Retinal pigment epithelial cell (primary cell): ENCODE results near the gene USP10.

Experiments
- DNase-seq: peaks from one replicate; pipeline ENCODE4 v3.0.0-alpha.2; 2010; ENCODE audit warnings: low read depth
- H3K4me3 ChIP-seq: 2 replicates; pipeline ENCODE4 v1.5.1; 2011; ENCODE audit warnings: mild to moderate bottlenecking, low read length, control low read depth, moderate library complexity
- CTCF ChIP-seq: conservative IDR thresholded peaks from 2 replicates; pipeline ENCODE4 v1.5.1; 2011; ENCODE audit warnings: low read depth, low read length, control low read depth, inconsistent platforms

USP10 gene

GRCh38 chr16:84699712-84700445 is at the start of gene USP10:
Gene USP10, plus strand, starts transcription at chr16:84700000. Its CDS starts 91 bp downstream, at chr16:84700091.
- H3K4me3 ChIP-seq = peak within 1 kb of the TSS; percentile 93
- no peak for DNase-seq
- no peak for TF ChIP-seq CTCF

- no peak for TF ChIP-seq CTCF
- DNase-seq = no peak
- no peak overlapping the region for H3K4me3 ChIP-seq
These were observed 49.5 kb upstream of the USP10 start for GRCh38 chr16:84650062-84650991.

GRCh38 chr16:84652566-84652965 is 47.2 kb upstream of the USP10 start:
- no peak for TF ChIP-seq CTCF
- no peak overlapping the region for H3K4me3 ChIP-seq
- DNase-seq = no peak

GRCh38 chr16:84654238-84654637 is 45.6 kb upstream of the USP10 start:
- TF ChIP-seq CTCF = no peak
- no peak for DNase-seq
- no peak overlapping the region for H3K4me3 ChIP-seq

- no peak overlapping the region for H3K4me3 ChIP-seq
- no peak for TF ChIP-seq CTCF
- no peak for DNase-seq
These were observed 44.8 kb upstream of the USP10 start for GRCh38 chr16:84654998-84655397.

- H3K4me3 ChIP-seq = no peak overlapping the region
- DNase-seq = no peak
- TF ChIP-seq CTCF = no peak
These were observed 43.2 kb upstream of the USP10 start for GRCh38 chr16:84656649-84657048.
